NCI-H2081 (cell line): ENCODE data around the gene AFDN.

Source experiments
- DNase-seq, 2 experiments: peaks; one replicate each; lab custom pipeline; 2025; lab: John Stamatoyannopoulos, UW

The AFDN gene

GRCh38 chr6:167826896-167827582 is at the start of gene AFDN:
Gene AFDN (plus strand): TSS chr6:167826911. CDS start chr6:167827133, 222 bp downstream.
- no peak for DNase-seq

- DNase-seq = no peak
Measured at GRCh38 chr6:167778497-167779128, 48.1 kb upstream of the AFDN start.

GRCh38 chr6:167779129-167779992 is 47.4 kb upstream of the AFDN start:
- peak; percentile 40 to 51 for DNase-seq

GRCh38 chr6:167779993-167780655 is 46.6 kb upstream of the AFDN start:
- DNase-seq = no peak

GRCh38 chr6:167781066-167781767 is 45.5 kb upstream of the AFDN start:
- peak in 1 of 2 experiments; percentile 5 for DNase-seq

GRCh38 chr6:167781868-167782267 is 44.8 kb upstream of the AFDN start:
- no peak for DNase-seq

- no peak for DNase-seq
Measured at GRCh38 chr6:167782698-167783517, 43.8 kb upstream of the AFDN start.

GRCh38 chr6:167786853-167787675 is 39.6 kb upstream of the AFDN start:
- DNase-seq = no peak

GRCh38 chr6:167787896-167788562 is 38.7 kb upstream of the AFDN start:
- no peak for DNase-seq

- DNase-seq = no peak
Measured at GRCh38 chr6:167788563-167788903, 38.2 kb upstream of the AFDN start.

GRCh38 chr6:167789358-167789757 is 37.4 kb upstream of the AFDN start:
- no peak for DNase-seq

GRCh38 chr6:167791091-167791779 is 35.5 kb upstream of the AFDN start:
- DNase-seq = no peak

GRCh38 chr6:167791780-167792478 is 34.8 kb upstream of the AFDN start:
- no peak for DNase-seq

- DNase-seq = no peak
Measured at GRCh38 chr6:167793421-167793820, 33.3 kb upstream of the AFDN start.

- DNase-seq = no peak
Measured at GRCh38 chr6:167794161-167795157, 32.3 kb upstream of the AFDN start.

GRCh38 chr6:167795321-167795811 is 31.3 kb upstream of the AFDN start:
- DNase-seq = no peak

GRCh38 chr6:167795874-167796191 is 30.9 kb upstream of the AFDN start:
- no peak for DNase-seq
